HEK293 (cell line): ENCODE results near the gene GPS1.

Source experiments
- BCL6B ChIP-seq: fragments of 450-650 bp; formaldehyde crosslinking; IDR thresholded peaks from 2 replicates; pipeline ENCODE4 v1.5.1; 2017; ENCODE audit warnings: missing biosample characterization, missing genetic modification characterization
- CTCF ChIP-seq: fragments of 450-650 bp; formaldehyde crosslinking; IDR thresholded peaks from 2 replicates; pipeline ENCODE4 v1.5.1; 2016; ENCODE audit warnings: missing biosample characterization, missing genetic modification characterization
- FEZF1 ChIP-seq: fragments of 450-650 bp; formaldehyde crosslinking; IDR thresholded peaks from 2 replicates; pipeline ENCODE4 v1.5.1; 2016; ENCODE audit warnings: missing biosample characterization, missing genetic modification characterization
- HOXD13 ChIP-seq: sonication (generic); formaldehyde crosslinking; IDR thresholded peaks from 2 replicates; pipeline ENCODE4 v1.8.0; 2022; ENCODE audit warnings: missing genetic modification reagents, borderline replicate concordance
- KLF8 ChIP-seq: fragments of 450-650 bp; formaldehyde crosslinking; IDR thresholded peaks from 2 replicates; pipeline ENCODE4 v1.5.1; 2016; ENCODE audit warnings: missing biosample characterization, missing genetic modification characterization
- MZF1 ChIP-seq: fragments of 450-650 bp; formaldehyde crosslinking; IDR thresholded peaks from 2 replicates; pipeline ENCODE4 v1.5.1; 2017; ENCODE audit warnings: missing biosample characterization, missing genetic modification characterization, borderline replicate concordance
- PATZ1 ChIP-seq: fragments of 450-650 bp; formaldehyde crosslinking; IDR thresholded peaks from 2 replicates; pipeline ENCODE4 v1.5.1; 2016; ENCODE audit warnings: missing biosample characterization, missing genetic modification characterization
- REST ChIP-seq: fragments of 450-650 bp; formaldehyde crosslinking; IDR thresholded peaks from 2 replicates; pipeline ENCODE4 v1.5.1; 2016; ENCODE audit warnings: missing biosample characterization, missing genetic modification characterization
- SCRT1 ChIP-seq: fragments of 450-650 bp; formaldehyde crosslinking; IDR thresholded peaks from 2 replicates; pipeline ENCODE4 v1.5.1; 2016; ENCODE audit warnings: missing biosample characterization, missing genetic modification characterization, borderline replicate concordance
- TCF7L2 ChIP-seq: IDR thresholded peaks from 2 replicates; pipeline ENCODE4 v1.6.1; 2011; ENCODE audit warnings: low read depth, mild to moderate bottlenecking, inconsistent platforms, low read length, moderate library complexity, borderline replicate concordance
- ZBTB11 ChIP-seq: fragments of 450-650 bp; formaldehyde crosslinking; conservative IDR thresholded peaks from 2 replicates; pipeline ENCODE4 v1.5.1; 2016; ENCODE audit warnings: low read depth, missing biosample characterization, missing genetic modification characterization
- ZFP69B ChIP-seq: fragments of 450-650 bp; formaldehyde crosslinking; IDR thresholded peaks from 2 replicates; pipeline ENCODE4 v1.5.1; 2016; ENCODE audit warnings: missing biosample characterization, missing genetic modification characterization
- ZNF324 ChIP-seq: fragments of 450-650 bp; formaldehyde crosslinking; IDR thresholded peaks from 2 replicates; pipeline ENCODE4 v1.5.1; 2016; ENCODE audit warnings: missing biosample characterization, missing genetic modification characterization
- ZNF394 ChIP-seq: fragments of 450-650 bp; formaldehyde crosslinking; IDR thresholded peaks from 2 replicates; pipeline ENCODE4 v1.5.1; 2016; ENCODE audit warnings: missing biosample characterization, missing genetic modification characterization, mild to moderate bottlenecking, moderate library complexity, borderline replicate concordance
- ZNF518A ChIP-seq: fragments of 450-650 bp; formaldehyde crosslinking; conservative IDR thresholded peaks from 2 replicates; pipeline ENCODE4 v1.5.1; 2016; ENCODE audit warnings: low read depth, missing biosample characterization, missing genetic modification characterization
- ZNF580 ChIP-seq: fragments of 450-650 bp; formaldehyde crosslinking; IDR thresholded peaks from 2 replicates; pipeline ENCODE4 v1.5.1; 2016; ENCODE audit warnings: missing biosample characterization, missing genetic modification characterization
- ZNF658 ChIP-seq: fragments of 450-650 bp; formaldehyde crosslinking; IDR thresholded peaks from 2 replicates; pipeline ENCODE4; 2016; ENCODE audit warnings: missing biosample characterization, missing genetic modification characterization
- ZNF664 ChIP-seq: fragments of 450-650 bp; formaldehyde crosslinking; IDR thresholded peaks from 2 replicates; pipeline ENCODE4 v1.5.1; 2016; ENCODE audit warnings: missing biosample characterization, missing genetic modification characterization
- ZNF785 ChIP-seq: fragments of 450-650 bp; formaldehyde crosslinking; IDR thresholded peaks from 2 replicates; pipeline ENCODE4 v1.5.1; 2016; ENCODE audit warnings: missing biosample characterization, missing genetic modification characterization
- ZSCAN16 ChIP-seq: fragments of 450-650 bp; formaldehyde crosslinking; IDR thresholded peaks from 2 replicates; pipeline ENCODE4 v1.5.1; 2016; ENCODE audit warnings: missing biosample characterization, missing genetic modification characterization

The GPS1 gene

GRCh38 chr17:82105882-82106687 lies 54.4 kb downstream of the GPS1 start (continued):
- TF ChIP-seq ZNF518A (tag by site-specific recombination) (no peak), PATZ1 (no peak; the same call in 1 of the 2 replicates), FEZF1 (no peak), ZFP69B (tag by site-specific recombination) (peak; percentile 99), ZNF394 (tag by site-specific recombination) (peak; percentile 40; the same call in 1 of the 2 replicates), TCF7L2 (no peak), CTCF (tag by site-specific recombination) (peak; percentile 82), KLF8 (tag by site-specific recombination) (no peak), REST (tag by site-specific recombination) (peak; percentile 61; the same call in 1 of the 2 replicates), ZSCAN16 (tag by site-specific recombination) (no peak), ZNF580 (tag by site-specific recombination) (no peak), MZF1 (tag by site-specific recombination) (0 out of 2 replicates have a peak, but pooled peaks have one; percentile 30), ZNF785 (tag by site-specific recombination) (0 out of 2 replicates have a peak, but pooled peaks have one; percentile 41), ZNF324 (tag by site-specific recombination) (peak; percentile 51; the same call in 1 of the 2 replicates), ZNF664 (no peak), ZBTB11 (tag by site-specific recombination) (peak; percentile 35), HOXD13 (CRISPR knock-in tag) (no peak), BCL6B (tag by site-specific recombination) (no peak), SCRT1 (tag by site-specific recombination) (peak; percentile 62; the same call in 1 of the 2 replicates), ZNF658 (no peak)
